Esophagus (tissue), 2 donors: ENCODE results near the gene MAP1S. TPM values are rescaled to one million over a fixed set of nuclear protein-coding genes. Genes with fewer than 3 reads are reported as not detected.

ENCODE experiments used
- H3K27ac ChIP-seq, 2 donors: one replicate each; pipeline ENCODE4 v1.5.1; 2013; ENCODE audit warnings: low read depth in 2 of 2, mild to moderate bottlenecking in 2 of 2, inconsistent platforms in 1 of 2, low read length in 1 of 2, moderate library complexity in 1 of 2
- H3K27me3 ChIP-seq, 2 donors: one replicate each; pipeline ENCODE4 v1.6.1; 2013; ENCODE audit warnings: low read length in 2 of 2, control low read depth in 1 of 2, mild to moderate bottlenecking in 1 of 2; ENCODE audit not compliant: insufficient read depth in 2 of 2, control insufficient read depth in 1 of 2
- H3K36me3 ChIP-seq, 2 donors: one replicate each; pipeline ENCODE4 v1.6.1; 2013; ENCODE audit warnings: low read length in 1 of 2; ENCODE audit not compliant: control insufficient read depth in 2 of 2, insufficient read depth in 2 of 2
- H3K4me1 ChIP-seq, 2 donors: one replicate each; pipeline ENCODE4 v1.6.1; 2013; ENCODE audit warnings: low read length in 1 of 2; ENCODE audit not compliant: control insufficient read depth in 2 of 2, insufficient read depth in 2 of 2
- H3K4me3 ChIP-seq, 2 donors: one replicate each; pipeline ENCODE4 v1.5.1; 2013; ENCODE audit warnings: low read length in 2 of 2, mild to moderate bottlenecking in 2 of 2, low read depth in 1 of 2, moderate library complexity in 1 of 2
- H3K9me3 ChIP-seq, 2 donors: one replicate each; pipeline ENCODE4 v1.6.1; 2013; ENCODE audit warnings: mild to moderate bottlenecking in 2 of 2, low read depth in 1 of 2, low read length in 1 of 2, moderate library complexity in 1 of 2; ENCODE audit not compliant: control insufficient read depth in 2 of 2, insufficient read depth in 1 of 2
- WGBS, 2 donors: extraction: QIAGEN DNeasy Blood & Tissue Kit; methylation state at CpG; one replicate each; pipeline ENCODE4 v1.1.7; 2013; 5-methylcytosine and 5-hydroxymethylcytosine counted together
- polyA plus RNA-seq, 2 donors: library from polyadenylated mRNA; stranded (reverse); fragments of 200-250 nt; gene quantifications; one replicate each; pipeline ENCODE4 v1.2.3, GENCODE V29; 2013
- donor health status: healthy with polysubstance abuse.
- donor health status: Bipolar disorder and iron deficiency.

Gene MAP1S
- polyA plus RNA-seq, 2 donors = 7.8 to 13.1 TPM

- Histone ChIP-seq H3K9me3 (no peaks in the 10 kb centered on the region), H3K4me3 (no peak overlapping the region), H3K27ac (no peak overlapping the region), H3K36me3 (no peaks in the 10 kb centered on the region), H3K4me1 (peaks cover 3 to 17% of the 10 kb centered on the region in 2 donors), H3K27me3 (peaks cover 0 to 8% of the 10 kb centered on the region in 2 donors)
- WGBS, 2 donors = 60 to 63% methylated on average over 10 of the region's 10 CpGs
Measured at GRCh38 chr19:17688853-17689595, 30.3 kb upstream of the MAP1S start.

- Histone ChIP-seq H3K36me3 (no peaks in the 10 kb centered on the region), H3K4me3 (no peak overlapping the region), H3K27ac (no peak overlapping the region), H3K9me3 (no peaks in the 10 kb centered on the region), H3K4me1 (peaks cover 0 to 8% of the 10 kb centered on the region in 2 donors), H3K27me3 (peaks cover 0 to 4% of the 10 kb centered on the region in 2 donors)
- 72 to 74% methylated on average over 4 of the region's 4 CpGs for WGBS, 2 donors
Measured at GRCh38 chr19:17692566-17692965, 26.7 kb upstream of the MAP1S start.

GRCh38 chr19:17695198-17695597 lies 24.1 kb upstream of the MAP1S start:
- Histone ChIP-seq H3K4me3 (no peak overlapping the region), H3K27me3 (no peaks in the 10 kb centered on the region), H3K4me1 (no peaks in the 10 kb centered on the region), H3K36me3 (no peaks in the 10 kb centered on the region), H3K27ac (no peak overlapping the region), H3K9me3 (no peaks in the 10 kb centered on the region)
- 72% methylated on average over 2 of the region's 2 CpGs for WGBS, 2 donors

DNA sequence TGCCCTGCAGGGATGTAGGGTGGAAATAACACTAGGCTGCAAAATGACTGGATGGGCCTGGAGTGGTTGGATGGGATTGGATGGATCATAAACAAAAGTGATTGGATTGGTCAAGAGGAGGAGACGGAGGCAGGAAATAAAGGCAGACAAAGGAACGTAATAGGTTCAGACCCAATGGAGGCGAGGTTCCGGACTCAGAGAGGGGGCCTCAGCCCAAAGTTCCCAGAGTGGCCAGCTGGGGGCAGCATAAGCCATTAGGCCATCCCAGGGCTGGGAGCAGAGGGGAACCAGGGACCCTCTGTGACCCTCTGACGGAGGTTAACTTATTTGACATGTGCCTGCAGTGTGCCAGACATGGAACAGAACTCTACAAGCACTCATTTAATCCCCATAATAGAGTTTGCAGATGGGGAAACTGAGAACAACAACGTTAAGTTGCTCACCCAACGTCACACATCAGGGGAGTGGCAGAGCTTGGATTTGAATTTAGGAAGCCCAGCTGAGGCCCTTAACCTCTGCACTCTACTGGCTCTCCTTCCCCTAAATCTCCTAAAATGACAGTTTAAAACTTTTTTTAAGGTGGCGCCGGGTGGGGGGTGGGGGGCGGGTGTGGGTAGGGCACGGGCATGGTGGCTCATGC lies 15.3 kb upstream of the MAP1S start:
- H3K4me1 ChIP-seq = no peaks in the 10 kb centered on the region
- H3K36me3 ChIP-seq = no peaks in the 10 kb centered on the region
- H3K27me3 ChIP-seq = peaks cover 0 to 3% of the 10 kb centered on the region in 2 donors
- H3K9me3 ChIP-seq = no peaks in the 10 kb centered on the region
- no peak overlapping the region for H3K27ac ChIP-seq
- H3K4me3 ChIP-seq = no peak overlapping the region
- 51 to 55% methylated on average over 11 of the region's 11 CpGs for WGBS, 2 donors

DNA sequence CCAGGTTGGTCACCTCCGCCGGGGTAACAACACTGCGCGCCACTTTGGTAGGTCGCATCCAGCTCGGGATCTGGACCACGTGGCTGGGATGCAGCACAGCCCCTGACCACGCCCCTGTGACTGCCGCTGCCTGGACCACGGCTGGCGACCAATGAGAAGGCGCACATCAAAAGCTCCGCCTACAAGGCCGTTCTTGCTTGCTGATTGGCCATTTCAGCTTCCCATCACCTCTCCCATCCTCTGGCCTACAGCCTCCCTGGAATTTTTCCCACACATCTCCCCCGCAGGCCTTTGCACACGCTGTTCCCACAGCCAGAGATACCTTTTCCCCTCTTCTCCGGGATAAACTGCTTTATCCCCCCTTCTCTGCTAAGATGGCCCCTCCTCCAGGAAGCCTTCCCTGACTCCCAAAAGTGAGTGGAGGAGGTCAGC lies 12.5 kb upstream of the MAP1S start:
- no peaks in the 10 kb centered on the region for H3K4me1 ChIP-seq
- WGBS, 2 donors = 30 to 32% methylated on average over 17 of the region's 17 CpGs
- no peaks in the 10 kb centered on the region for H3K9me3 ChIP-seq
- H3K36me3 ChIP-seq = no peaks in the 10 kb centered on the region
- no peak overlapping the region for H3K27ac ChIP-seq
- H3K27me3 ChIP-seq = no peaks in the 10 kb centered on the region
- no peak overlapping the region for H3K4me3 ChIP-seq

GRCh38 chr19:17711851-17712250 lies 7.4 kb upstream of the MAP1S start:
- Histone ChIP-seq H3K27me3 (no peaks in the 10 kb centered on the region), H3K4me1 (no peaks in the 10 kb centered on the region), H3K27ac (no peak overlapping the region), H3K36me3 (no peaks in the 10 kb centered on the region), H3K9me3 (no peaks in the 10 kb centered on the region), H3K4me3 (no peak overlapping the region)
- whole genome bisulfite sequencing, 2 donors = 41 to 59% methylated on average over 6 of the region's 6 CpGs

DNA sequence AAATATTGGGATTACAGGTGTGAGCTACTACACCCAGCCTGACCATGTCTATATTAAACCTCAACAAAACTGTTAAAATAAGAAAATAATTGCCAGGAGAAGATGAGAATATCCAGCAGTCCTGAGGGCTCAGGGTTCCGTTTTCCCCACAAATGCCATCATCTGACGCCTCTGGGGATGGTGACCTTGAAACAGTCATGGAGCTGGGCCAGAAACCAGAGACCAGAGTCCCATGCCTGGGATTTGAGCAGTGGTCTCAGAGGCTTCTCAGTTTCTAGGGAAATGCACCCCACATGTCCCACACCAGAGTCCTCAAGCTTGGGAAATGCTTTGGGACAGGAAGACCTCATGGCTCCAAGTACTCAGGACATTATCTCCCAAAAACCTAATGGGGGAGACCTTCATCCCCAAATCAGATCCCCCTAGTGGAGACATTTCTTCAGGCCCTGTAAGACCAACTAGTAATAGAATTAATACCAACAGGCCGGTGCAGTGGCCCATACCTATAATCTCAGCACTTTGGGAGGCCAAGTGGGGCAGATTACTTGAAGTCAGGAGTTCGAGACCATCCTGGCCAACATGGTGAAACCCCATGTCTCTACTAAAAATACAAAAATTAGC lies 2.9 kb upstream of the MAP1S start:
- Histone ChIP-seq H3K27ac (no peak overlapping the region), H3K36me3 (no peaks in the 10 kb centered on the region), H3K4me1 (peaks cover 4 to 14% of the 10 kb centered on the region in 2 donors), H3K27me3 (no peaks in the 10 kb centered on the region), H3K9me3 (no peaks in the 10 kb centered on the region), H3K4me3 (no peak overlapping the region)
- WGBS, 2 donors = 60 to 66% methylated on average over 4 of the region's 4 CpGs

GRCh38 chr19:17718550-17718946 lies 732 bp upstream of the MAP1S start:
- no peak overlapping the region for H3K27ac ChIP-seq
- WGBS, 2 donors = 81 to 86% methylated on average over 4 of the region's 4 CpGs
- no peaks in the 10 kb centered on the region for H3K9me3 ChIP-seq
- peaks cover 4 to 16% of the 10 kb centered on the region in 2 donors for H3K4me1 ChIP-seq
- no peaks in the 10 kb centered on the region for H3K36me3 ChIP-seq
- H3K4me3 ChIP-seq = no peak overlapping the region
- H3K27me3 ChIP-seq = no peaks in the 10 kb centered on the region

GRCh38 chr19:17719730-17720400 lies 585 bp downstream of the MAP1S start:
- H3K9me3 ChIP-seq = no peaks in the 10 kb centered on the region
- 2 to 3% methylated on average over 31 to 38 of the region's 38 CpGs for WGBS, 2 donors
- H3K36me3 ChIP-seq = peaks cover 0 to under 1% of the 10 kb centered on the region in 2 donors
- peak overlapping the region; percentile 60 to 83 for H3K27ac ChIP-seq
- H3K27me3 ChIP-seq = no peaks in the 10 kb centered on the region
- H3K4me1 ChIP-seq = peaks cover 4 to 16% of the 10 kb centered on the region in 2 donors
- H3K4me3 ChIP-seq = peak overlapping the region; percentile 73 to 74
